ENCODE data around the gene CFAP97.
"Not testable (repeated sequence)": the region's sequence is repeated elsewhere in the genome, so short reads cannot be mapped to it uniquely, and the experiment has no call there.

DNA sequence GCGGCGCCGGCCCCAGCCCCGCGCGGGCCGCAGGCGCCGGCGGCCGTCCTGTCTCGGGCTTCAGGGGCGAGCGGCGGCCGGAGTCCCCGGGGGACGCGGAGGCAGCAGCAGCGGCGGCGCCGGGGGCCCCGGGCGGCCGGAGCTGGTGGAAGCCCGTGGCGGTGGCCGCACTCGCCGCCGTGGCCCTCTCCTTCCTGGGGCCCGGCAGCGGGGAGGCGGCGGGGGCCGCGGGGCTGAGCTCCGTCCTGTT, 6.0 kb upstream of the CFAP97 start:
- not testable (repeated sequence) for TF ChIP-seq CTCF, POLR2A (IDR thresholded peaks at IDR 0.05)
